HEK293 (cell line): Measurements from ENCODE around the gene ITGB6.

Experiments
- CTCF ChIA-PET: fragments of 350-600 bp; formaldehyde crosslinking; extraction: SDS; loops from one replicate; lab custom pipeline; 2021; ENCODE audit warnings: antibody characterized with exemption; lab: Yijun Ruan, JAX
- POLR2A ChIA-PET: fragments of 300-600 bp; formaldehyde crosslinking; extraction: SDS; loops from one replicate; lab custom pipeline; 2020; ENCODE audit warnings: antibody characterized with exemption, inconsistent platforms; lab: Yijun Ruan, JAX
- H3K27ac ChIP-seq: fragments of 200-500 bp; sonication (Bioruptor generic); 2 replicates; pipeline ENCODE4 v1.5.1; 2014; ENCODE audit warnings: low read depth, low read length, control low read depth, inconsistent platforms; ENCODE audit errors: extremely low read depth
- H3K36me3 ChIP-seq, 2 experiments: fragments of 200-500 bp in 1 of 2; sonication (Bioruptor generic) in 1 of 2; 1 replicate in 1 of 2; 2 replicates in 1 of 2; pipeline ENCODE4 v1.5.1; 2014 to 2017; ENCODE audit warnings: inconsistent platforms in 2 of 2, low read length in 2 of 2; ENCODE audit not compliant: control insufficient read depth in 2 of 2, insufficient read depth in 1 of 2
- H3K4me1 ChIP-seq: fragments of 200-500 bp; sonication (Bioruptor generic); 2 replicates; pipeline ENCODE4 v1.5.1; 2014; ENCODE audit warnings: mild to moderate bottlenecking, low read length, inconsistent platforms; ENCODE audit not compliant: control insufficient read depth, insufficient read depth
- H3K4me3 ChIP-seq: 2 replicates; pipeline ENCODE4 v1.5.1; 2011; ENCODE audit warnings: low read depth, mild to moderate bottlenecking, control low read depth, low read length, moderate library complexity
- H3K9me3 ChIP-seq: fragments of 200-500 bp; sonication (Bioruptor generic); 2 replicates; pipeline ENCODE4 v1.5.1; 2014; ENCODE audit warnings: low read depth, low read length, inconsistent platforms; ENCODE audit not compliant: control insufficient read depth, insufficient read depth
- FEZF1 ChIP-seq: fragments of 450-650 bp; formaldehyde crosslinking; IDR thresholded peaks from 2 replicates; pipeline ENCODE4 v1.5.1; 2016; ENCODE audit warnings: missing biosample characterization, missing genetic modification characterization
- KLF9 ChIP-seq: fragments of 450-650 bp; formaldehyde crosslinking; IDR thresholded peaks from 2 replicates; pipeline ENCODE4 v1.5.1; 2016; ENCODE audit warnings: missing biosample characterization, missing genetic modification characterization, low read depth
- PRDM1 ChIP-seq: fragments of 450-650 bp; formaldehyde crosslinking; IDR thresholded peaks from 2 replicates; pipeline ENCODE4; 2016; ENCODE audit warnings: missing biosample characterization, missing genetic modification characterization
- SP2 ChIP-seq: fragments of 450-650 bp; formaldehyde crosslinking; IDR thresholded peaks from 2 replicates; pipeline ENCODE4 v1.5.1; 2016; ENCODE audit warnings: missing biosample characterization, missing genetic modification characterization
- TCF7L2 ChIP-seq: IDR thresholded peaks from 2 replicates; pipeline ENCODE4 v1.6.1; 2011; ENCODE audit warnings: low read depth, mild to moderate bottlenecking, inconsistent platforms, low read length, moderate library complexity, borderline replicate concordance
- ZBTB20 ChIP-seq: fragments of 450-650 bp; formaldehyde crosslinking; IDR thresholded peaks from 2 replicates; pipeline ENCODE4 v1.5.1; 2016; ENCODE audit warnings: missing biosample characterization, missing genetic modification characterization
- ZNF114 ChIP-seq: fragments of 450-650 bp; formaldehyde crosslinking; IDR thresholded peaks from 2 replicates; pipeline ENCODE4 v1.5.0; 2017; ENCODE audit warnings: missing biosample characterization, missing genetic modification characterization
- ZNF202 ChIP-seq: fragments of 450-650 bp; formaldehyde crosslinking; IDR thresholded peaks from 2 replicates; pipeline ENCODE4 v1.5.1; 2016; ENCODE audit warnings: missing biosample characterization, missing genetic modification characterization, borderline replicate concordance
- ZNF211 ChIP-seq: fragments of 450-650 bp; formaldehyde crosslinking; IDR thresholded peaks from 2 replicates; pipeline ENCODE4 v1.5.1; 2016; ENCODE audit warnings: low read depth, missing biosample characterization, missing genetic modification characterization
- ZNF302 ChIP-seq: fragments of 450-650 bp; formaldehyde crosslinking; IDR thresholded peaks from 2 replicates; pipeline ENCODE4 v1.5.1; 2016; ENCODE audit warnings: missing biosample characterization, missing genetic modification characterization, low read depth
- ZNF366 ChIP-seq: fragments of 450-650 bp; formaldehyde crosslinking; conservative IDR thresholded peaks from 2 replicates; pipeline ENCODE4 v1.5.1; 2016; ENCODE audit warnings: missing biosample characterization, missing genetic modification characterization
- ZNF473 ChIP-seq: fragments of 450-650 bp; formaldehyde crosslinking; IDR thresholded peaks from 2 replicates; pipeline ENCODE4 v1.5.1; 2017; ENCODE audit warnings: missing biosample characterization, missing genetic modification characterization
- ZNF610 ChIP-seq: fragments of 450-650 bp; formaldehyde crosslinking; IDR thresholded peaks from 2 replicates; pipeline ENCODE4 v1.5.1; 2016; ENCODE audit warnings: missing biosample characterization, missing genetic modification characterization, borderline replicate concordance
- ZNF670 ChIP-seq: fragments of 450-650 bp; formaldehyde crosslinking; IDR thresholded peaks from 2 replicates; pipeline ENCODE4 v1.5.1; 2016; ENCODE audit warnings: missing biosample characterization, missing genetic modification characterization, low read depth
- ZNF677 ChIP-seq: fragments of 450-650 bp; IDR thresholded peaks from 2 replicates; pipeline ENCODE4 v1.5.0; 2018; ENCODE audit warnings: missing biosample characterization, mild to moderate bottlenecking, missing genetic modification characterization, moderate library complexity
- ZNF843 ChIP-seq: fragments of 450-650 bp; formaldehyde crosslinking; IDR thresholded peaks from 2 replicates; pipeline ENCODE4 v1.5.1; 2016; ENCODE audit warnings: missing biosample characterization, missing genetic modification characterization
- TF ChIP-seq, protein P1 (sequence below): fragments of 450-650 bp; formaldehyde crosslinking; IDR thresholded peaks from 2 replicates; pipeline ENCODE4 v1.5.1; 2016; ENCODE audit warnings: missing biosample characterization, missing genetic modification characterization
- TF ChIP-seq, protein P2 (sequence below): fragments of 450-650 bp; formaldehyde crosslinking; IDR thresholded peaks from 2 replicates; pipeline ENCODE4 v1.5.1; 2016; ENCODE audit warnings: missing biosample characterization, missing genetic modification characterization
- TF ChIP-seq, protein P3 (sequence below): fragments of 450-650 bp; formaldehyde crosslinking; IDR thresholded peaks from 2 replicates; pipeline ENCODE4 v1.5.1; 2017; ENCODE audit warnings: missing biosample characterization, missing genetic modification characterization
- TF ChIP-seq, protein P4 (sequence below): fragments of 450-650 bp; formaldehyde crosslinking; IDR thresholded peaks from 2 replicates; pipeline ENCODE4 v1.5.1; 2017; ENCODE audit warnings: missing biosample characterization, missing genetic modification characterization
- TF ChIP-seq, protein P5 (sequence below): fragments of 450-650 bp; formaldehyde crosslinking; conservative IDR thresholded peaks from 2 replicates; pipeline ENCODE4 v1.5.1; 2016; ENCODE audit warnings: low read depth, missing biosample characterization, missing genetic modification characterization

ITGB6 gene

DNA sequence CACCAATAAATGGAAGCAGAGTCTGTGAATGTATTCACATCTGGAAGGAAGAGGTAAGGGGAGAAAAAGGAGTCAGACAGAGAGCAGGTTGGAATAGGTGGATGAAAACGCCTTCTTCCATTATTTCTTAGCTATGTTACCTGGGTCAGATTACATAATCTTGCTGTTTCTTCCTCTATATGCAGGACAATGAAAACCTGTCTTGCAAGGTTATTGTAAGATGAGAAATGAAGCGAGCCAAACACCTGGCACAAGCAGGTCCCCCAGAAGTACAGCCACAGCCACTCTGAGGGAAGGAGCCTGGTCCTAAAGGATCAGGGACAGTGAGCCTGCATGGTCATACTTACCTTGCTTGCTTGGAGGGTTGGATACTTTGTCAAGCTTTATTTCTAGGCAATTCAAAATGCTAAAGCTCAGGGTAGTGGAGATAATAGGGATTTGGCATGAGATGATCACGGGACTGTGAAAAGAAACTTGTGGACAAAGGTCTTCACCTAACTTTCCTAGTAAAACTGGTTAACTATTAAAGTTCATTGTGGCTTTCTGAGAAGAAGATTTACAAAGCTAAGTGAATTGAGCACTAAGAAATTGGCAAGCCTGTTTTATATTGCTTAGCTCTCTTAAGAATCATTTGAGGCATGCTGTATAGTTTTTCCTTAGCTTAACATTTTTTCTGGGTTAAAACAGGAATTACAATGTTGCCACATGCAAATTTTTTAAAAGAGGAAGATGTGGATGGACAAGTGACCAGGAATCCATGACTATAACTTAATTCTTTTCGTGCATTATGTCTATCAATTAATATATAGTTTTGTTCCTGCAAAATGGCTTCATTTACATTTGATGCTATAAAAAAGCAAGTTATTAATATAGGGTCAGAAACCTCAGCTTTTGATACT lies 121.9 kb downstream of the ITGB6 start (continued):
- TF ChIP-seq, protein P1, sequence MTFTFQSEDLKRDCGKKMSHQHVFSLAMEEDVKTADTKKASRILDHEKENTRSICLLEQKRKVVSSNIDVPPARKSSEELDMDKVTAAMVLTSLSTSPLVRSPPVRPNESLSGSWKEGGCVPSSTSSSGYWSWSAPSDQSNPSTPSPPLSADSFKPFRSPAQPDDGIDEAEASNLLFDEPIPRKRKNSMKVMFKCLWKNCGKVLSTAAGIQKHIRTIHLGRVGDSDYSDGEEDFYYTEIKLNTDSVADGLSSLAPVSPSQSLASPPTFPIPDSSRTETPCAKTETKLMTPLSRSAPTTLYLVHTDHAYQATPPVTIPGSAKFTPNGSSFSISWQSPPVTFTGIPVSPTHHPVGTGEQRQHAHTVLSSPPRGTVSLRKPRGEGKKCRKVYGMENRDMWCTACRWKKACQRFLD (tag by site-specific recombination): no peak
- no peak for TF ChIP-seq PRDM1
- TF ChIP-seq SP2: no peak
- TF ChIP-seq, protein P2, sequence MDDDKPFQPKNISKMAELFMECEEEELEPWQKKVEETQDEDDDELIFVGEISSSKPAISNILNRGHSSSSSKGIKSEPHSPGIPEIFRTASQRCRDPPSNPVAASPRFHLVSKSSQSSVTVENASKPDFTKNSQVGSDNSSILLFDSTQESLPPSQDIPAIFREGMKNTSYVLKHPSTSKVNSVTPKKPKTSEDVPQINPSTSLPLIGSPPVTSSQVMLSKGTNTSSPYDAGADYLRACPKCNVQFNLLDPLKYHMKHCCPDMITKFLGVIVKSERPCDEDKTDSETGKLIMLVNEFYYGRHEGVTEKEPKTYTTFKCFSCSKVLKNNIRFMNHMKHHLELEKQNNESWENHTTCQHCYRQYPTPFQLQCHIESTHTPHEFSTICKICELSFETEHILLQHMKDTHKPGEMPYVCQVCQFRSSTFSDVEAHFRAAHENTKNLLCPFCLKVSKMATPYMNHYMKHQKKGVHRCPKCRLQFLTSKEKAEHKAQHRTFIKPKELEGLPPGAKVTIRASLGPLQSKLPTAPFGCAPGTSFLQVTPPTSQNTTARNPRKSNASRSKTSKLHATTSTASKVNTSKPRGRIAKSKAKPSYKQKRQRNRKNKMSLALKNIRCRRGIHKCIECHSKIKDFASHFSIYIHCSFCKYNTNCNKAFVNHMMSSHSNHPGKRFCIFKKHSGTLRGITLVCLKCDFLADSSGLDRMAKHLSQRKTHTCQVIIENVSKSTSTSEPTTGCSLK: no peak
- no peak for TF ChIP-seq TCF7L2
- no peak for TF ChIP-seq ZNF843 (tag by site-specific recombination)
- no peak for TF ChIP-seq ZNF211 (tag by site-specific recombination)
- no peak for TF ChIP-seq ZBTB20
- TF ChIP-seq ZNF202 (tag by site-specific recombination): no peak
- TF ChIP-seq, protein P3, sequence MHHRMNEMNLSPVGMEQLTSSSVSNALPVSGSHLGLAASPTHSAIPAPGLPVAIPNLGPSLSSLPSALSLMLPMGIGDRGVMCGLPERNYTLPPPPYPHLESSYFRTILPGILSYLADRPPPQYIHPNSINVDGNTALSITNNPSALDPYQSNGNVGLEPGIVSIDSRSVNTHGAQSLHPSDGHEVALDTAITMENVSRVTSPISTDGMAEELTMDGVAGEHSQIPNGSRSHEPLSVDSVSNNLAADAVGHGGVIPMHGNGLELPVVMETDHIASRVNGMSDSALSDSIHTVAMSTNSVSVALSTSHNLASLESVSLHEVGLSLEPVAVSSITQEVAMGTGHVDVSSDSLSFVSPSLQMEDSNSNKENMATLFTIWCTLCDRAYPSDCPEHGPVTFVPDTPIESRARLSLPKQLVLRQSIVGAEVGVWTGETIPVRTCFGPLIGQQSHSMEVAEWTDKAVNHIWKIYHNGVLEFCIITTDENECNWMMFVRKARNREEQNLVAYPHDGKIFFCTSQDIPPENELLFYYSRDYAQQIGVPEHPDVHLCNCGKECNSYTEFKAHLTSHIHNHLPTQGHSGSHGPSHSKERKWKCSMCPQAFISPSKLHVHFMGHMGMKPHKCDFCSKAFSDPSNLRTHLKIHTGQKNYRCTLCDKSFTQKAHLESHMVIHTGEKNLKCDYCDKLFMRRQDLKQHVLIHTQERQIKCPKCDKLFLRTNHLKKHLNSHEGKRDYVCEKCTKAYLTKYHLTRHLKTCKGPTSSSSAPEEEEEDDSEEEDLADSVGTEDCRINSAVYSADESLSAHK (tag by site-specific recombination): no peak
- no peak for TF ChIP-seq ZNF114 (tag by site-specific recombination)
- TF ChIP-seq, protein P4, sequence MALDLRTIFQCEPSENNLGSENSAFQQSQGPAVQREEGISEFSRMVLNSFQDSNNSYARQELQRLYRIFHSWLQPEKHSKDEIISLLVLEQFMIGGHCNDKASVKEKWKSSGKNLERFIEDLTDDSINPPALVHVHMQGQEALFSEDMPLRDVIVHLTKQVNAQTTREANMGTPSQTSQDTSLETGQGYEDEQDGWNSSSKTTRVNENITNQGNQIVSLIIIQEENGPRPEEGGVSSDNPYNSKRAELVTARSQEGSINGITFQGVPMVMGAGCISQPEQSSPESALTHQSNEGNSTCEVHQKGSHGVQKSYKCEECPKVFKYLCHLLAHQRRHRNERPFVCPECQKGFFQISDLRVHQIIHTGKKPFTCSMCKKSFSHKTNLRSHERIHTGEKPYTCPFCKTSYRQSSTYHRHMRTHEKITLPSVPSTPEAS (tag by site-specific recombination): no peak

DNA sequence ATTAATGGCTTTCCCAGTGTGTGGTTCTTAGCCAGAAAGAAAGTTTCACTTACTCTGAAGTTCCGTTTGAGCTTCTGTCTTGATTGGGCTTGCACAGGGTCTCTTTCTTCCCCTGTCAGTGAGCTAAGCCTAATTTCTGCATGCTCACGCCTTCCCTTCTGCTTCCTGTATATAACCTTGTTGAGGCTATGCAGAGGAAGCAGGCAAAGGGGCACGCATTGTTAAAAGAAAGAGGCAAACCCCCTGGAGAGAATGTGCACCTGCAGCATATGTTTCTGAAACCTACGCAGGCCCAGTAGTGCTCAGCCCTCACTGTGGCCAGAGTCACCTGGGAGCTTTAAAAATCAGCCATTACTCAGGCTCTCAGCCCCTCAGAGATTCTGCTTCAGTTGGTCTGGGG lies 123.2 kb downstream of the ITGB6 start:
- Histone ChIP-seq H3K4me3 (no peak overlapping the region), H3K36me3 (no peaks in the 10 kb centered on the region), H3K4me1 (no peaks in the 10 kb centered on the region), H3K27ac (no peak overlapping the region), H3K9me3 (no peaks in the 10 kb centered on the region)
- POLR2A ChIA-PET: no interaction called here
- CTCF ChIA-PET: interaction anchor here (0.5 to 2.6 kb wide), 5 partner anchors 8 to 1005 kb away, joined by 3 to 14 read pairs (median 3); no protein-coding TSS in a partner anchor
- no peak for TF ChIP-seq KLF9
- TF ChIP-seq ZNF677: no peak
- no peak for TF ChIP-seq ZNF610
- no peak for TF ChIP-seq ZNF366
- TF ChIP-seq, protein P1 (tag by site-specific recombination): no peak
- no peak for TF ChIP-seq ZNF670
- no peak for TF ChIP-seq FEZF1
- TF ChIP-seq ZNF473 (tag by site-specific recombination): no peak
- TF ChIP-seq, protein P5, sequence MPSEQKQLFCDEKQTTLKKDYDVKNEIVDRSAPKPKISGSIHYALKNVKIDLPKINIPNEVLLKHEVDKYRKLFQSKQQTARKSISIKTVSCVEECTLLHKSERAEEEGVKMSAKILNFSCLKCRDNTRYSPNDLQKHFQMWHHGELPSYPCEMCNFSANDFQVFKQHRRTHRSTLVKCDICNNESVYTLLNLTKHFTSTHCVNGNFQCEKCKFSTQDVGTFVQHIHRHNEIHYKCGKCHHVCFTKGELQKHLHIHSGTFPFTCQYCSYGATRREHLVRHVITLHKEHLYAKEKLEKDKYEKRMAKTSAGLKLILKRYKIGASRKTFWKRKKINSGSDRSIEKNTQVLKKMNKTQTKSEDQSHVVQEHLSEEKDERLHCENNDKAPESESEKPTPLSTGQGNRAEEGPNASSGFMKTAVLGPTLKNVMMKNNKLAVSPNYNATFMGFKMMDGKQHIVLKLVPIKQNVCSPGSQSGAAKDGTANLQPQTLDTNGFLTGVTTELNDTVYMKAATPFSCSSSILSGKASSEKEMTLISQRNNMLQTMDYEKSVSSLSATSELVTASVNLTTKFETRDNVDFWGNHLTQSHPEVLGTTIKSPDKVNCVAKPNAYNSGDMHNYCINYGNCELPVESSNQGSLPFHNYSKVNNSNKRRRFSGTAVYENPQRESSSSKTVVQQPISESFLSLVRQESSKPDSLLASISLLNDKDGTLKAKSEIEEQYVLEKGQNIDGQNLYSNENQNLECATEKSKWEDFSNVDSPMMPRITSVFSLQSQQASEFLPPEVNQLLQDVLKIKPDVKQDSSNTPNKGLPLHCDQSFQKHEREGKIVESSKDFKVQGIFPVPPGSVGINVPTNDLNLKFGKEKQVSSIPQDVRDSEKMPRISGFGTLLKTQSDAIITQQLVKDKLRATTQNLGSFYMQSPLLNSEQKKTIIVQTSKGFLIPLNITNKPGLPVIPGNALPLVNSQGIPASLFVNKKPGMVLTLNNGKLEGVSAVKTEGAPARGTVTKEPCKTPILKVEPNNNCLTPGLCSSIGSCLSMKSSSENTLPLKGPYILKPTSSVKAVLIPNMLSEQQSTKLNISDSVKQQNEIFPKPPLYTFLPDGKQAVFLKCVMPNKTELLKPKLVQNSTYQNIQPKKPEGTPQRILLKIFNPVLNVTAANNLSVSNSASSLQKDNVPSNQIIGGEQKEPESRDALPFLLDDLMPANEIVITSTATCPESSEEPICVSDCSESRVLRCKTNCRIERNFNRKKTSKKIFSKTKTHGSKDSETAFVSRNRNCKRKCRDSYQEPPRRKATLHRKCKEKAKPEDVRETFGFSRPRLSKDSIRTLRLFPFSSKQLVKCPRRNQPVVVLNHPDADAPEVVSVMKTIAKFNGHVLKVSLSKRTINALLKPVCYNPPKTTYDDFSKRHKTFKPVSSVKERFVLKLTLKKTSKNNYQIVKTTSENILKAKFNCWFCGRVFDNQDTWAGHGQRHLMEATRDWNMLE (tag by site-specific recombination): no peak
- TF ChIP-seq ZNF302 (tag by site-specific recombination): no peak
